HCT116 (cell line): ENCODE results near the gene PDLIM3. TPM values are rescaled to one million over a fixed set of nuclear protein-coding genes. Genes with fewer than 3 reads are reported as not detected.

Experiments used
- ATAC-seq: fragments of 200-7000 bp; cut with Tn5 transposase; 2 replicates; pipeline ENCODE4 v1.9.1; 2020; ENCODE audit warnings: mild to moderate bottlenecking, moderate library complexity
- BruUV-seq: library from RNA; stranded (reverse); fragments of 400-500 nt; replicated peaks from 2 replicates; lab custom pipeline; 2021; lab: Mats Ljungman, UMichigan
- CTCF ChIA-PET: fragments of 300-600 bp; sonication (Branson Sonifier 250); formaldehyde crosslinking; loops from one replicate; lab custom pipeline; 2021; ENCODE audit warnings: antibody characterized with exemption; lab: Charles Lee
- POLR2A ChIA-PET: fragments of 300-600, 350-600 bp; sonication (Branson Sonifier 250); formaldehyde crosslinking; loops from one replicate; lab custom pipeline; 2021; ENCODE audit warnings: antibody characterized with exemption; lab: Charles Lee
- RAD21 ChIA-PET, 2 experiments: fragments of 300-600 bp; sonication (Branson Sonifier 250); formaldehyde crosslinking; loops; one replicate each; lab custom pipeline; 2023; ENCODE audit warnings: low total read pairs in 2 of 2; ENCODE audit not compliant: uncharacterized antibody in 2 of 2, unreplicated experiment in 2 of 2, low non-redundant PET in 1 of 2; lab: Charles Lee
- DNase-seq: peaks from one replicate; pipeline ENCODE4 v3.0.0-alpha.2; 2010; ENCODE audit warnings: low read depth, low spot score
- H2AFZ ChIP-seq: fragments of 200-600 bp; shearing (Covaris generic), sonication (generic); 2 replicates; pipeline ENCODE4 v1.6.1; 2017; ENCODE audit warnings: low read depth, mixed run types, mixed read lengths, antibody characterized with exemption, low read length; ENCODE audit not compliant: poor library complexity, severe bottlenecking
- H3K27ac ChIP-seq: 2 replicates; pipeline ENCODE4 v1.5.1; 2012; ENCODE audit warnings: low read depth, low read length
- H3K27me3 ChIP-seq: fragments of 200-600 bp; sonication (generic); 2 replicates; pipeline ENCODE4 v1.6.1; 2016; ENCODE audit warnings: mixed run types, low read length, mixed read lengths; ENCODE audit not compliant: insufficient read depth
- H3K36me3 ChIP-seq, 2 experiments: fragments of 200-500 bp in 1 of 2; fragments of 200-600 bp in 1 of 2; sonication (Bioruptor generic) in 1 of 2; sonication (generic) in 1 of 2; 2 replicates each; pipeline versions ENCODE4 v1.5.1 to v1.6.1; 2014 to 2016; ENCODE audit warnings: low read length in 2 of 2, inconsistent platforms in 1 of 2, mixed read lengths in 1 of 2, mixed run types in 1 of 2; ENCODE audit not compliant: insufficient read depth in 2 of 2, control insufficient read depth in 1 of 2
- H3K4me1 ChIP-seq, 2 experiments: fragments of 200-600 bp in 1 of 2; sonication (generic) in 1 of 2; 2 replicates each; pipeline versions ENCODE4 v1.5.1 to v1.6.1; 2012 to 2017; ENCODE audit warnings: low read length in 2 of 2, inconsistent platforms in 1 of 2, mild to moderate bottlenecking in 1 of 2, mixed read lengths in 1 of 2, mixed run types in 1 of 2, moderate library complexity in 1 of 2; ENCODE audit not compliant: insufficient read depth in 2 of 2, control insufficient read depth in 1 of 2
- H3K4me2 ChIP-seq: fragments of 200-600 bp; sonication (generic); 2 replicates; pipeline ENCODE4 v1.6.1; 2017; ENCODE audit warnings: mixed run types, low read length, mixed read lengths
- H3K4me3 ChIP-seq, 2 experiments: fragments of 200-600 bp in 1 of 2; sonication (generic) in 1 of 2; replicated peaks in 1 of 2; 2 replicates each; pipeline ENCODE4 v1.5.1; 2011 to 2016; ENCODE audit warnings: low read length in 2 of 2, control low read depth in 1 of 2, low read depth in 1 of 2, mild to moderate bottlenecking in 1 of 2, mixed read lengths in 1 of 2, mixed run types in 1 of 2
- H3K79me2 ChIP-seq: fragments of 200-600 bp; sonication (generic); 2 replicates; pipeline ENCODE4 v1.6.1; 2017; ENCODE audit warnings: mild to moderate bottlenecking, mixed run types, low read length, moderate library complexity, mixed read lengths; ENCODE audit not compliant: insufficient read depth
- H3K9ac ChIP-seq: fragments of 200-600 bp; sonication (generic); 2 replicates; pipeline ENCODE4 v1.6.1; 2016; ENCODE audit warnings: low read length, mixed read lengths
- H3K9me2 ChIP-seq: fragments of 200-600 bp; sonication (generic), shearing (Covaris generic); 2 replicates; pipeline ENCODE4 v1.6.1; 2017; ENCODE audit warnings: mixed run types, mild to moderate bottlenecking, moderate library complexity; ENCODE audit not compliant: insufficient read depth
- H3K9me3 ChIP-seq, 2 experiments: fragments of 200-500 bp in 1 of 2; fragments of 200-600 bp in 1 of 2; sonication (Bioruptor generic) in 1 of 2; sonication (generic) in 1 of 2; 2 replicates each; pipeline ENCODE4 v1.6.1; 2014 to 2017; ENCODE audit warnings: low read length in 2 of 2, mixed read lengths in 2 of 2, inconsistent platforms in 1 of 2, low read depth in 1 of 2, mild to moderate bottlenecking in 1 of 2, mixed run types in 1 of 2, moderate library complexity in 1 of 2; ENCODE audit not compliant: control insufficient read depth in 1 of 2, insufficient read depth in 1 of 2
- H4K20me1 ChIP-seq: fragments of 200-600 bp; sonication (generic), shearing (Covaris generic); 2 replicates; pipeline ENCODE4 v1.6.1; 2017; ENCODE audit warnings: mixed run types, mild to moderate bottlenecking, moderate library complexity; ENCODE audit not compliant: insufficient read depth
- EGR1 ChIP-seq: IDR thresholded peaks from 2 replicates; pipeline ENCODE4 v1.6.1; 2012; ENCODE audit warnings: low read depth
- ELF1 ChIP-seq: IDR thresholded peaks from 2 replicates; pipeline ENCODE4 v1.6.1; 2012; ENCODE audit warnings: low read depth, borderline replicate concordance
- EZH2phosphoT487 ChIP-seq: fragments of 200-600 bp; IDR thresholded peaks from 2 replicates; pipeline ENCODE4 v1.6.1; 2018; ENCODE audit warnings: antibody characterized with exemption, borderline replicate concordance
- FOSL1 ChIP-seq: IDR thresholded peaks from 2 replicates; pipeline ENCODE4 v1.6.1; 2012; ENCODE audit warnings: low read depth
- POLR2A ChIP-seq: IDR thresholded peaks from 2 replicates; pipeline ENCODE4 v1.7.0; 2011; ENCODE audit warnings: borderline replicate concordance; ENCODE audit not compliant: insufficient read depth, insufficient read length; ENCODE audit errors: extremely low read depth
- RAD21 ChIP-seq: IDR thresholded peaks from 2 replicates; pipeline ENCODE4 v1.6.1; 2012; ENCODE audit warnings: low read depth, mild to moderate bottlenecking
- SIN3A ChIP-seq: IDR thresholded peaks from 2 replicates; pipeline ENCODE4 v1.6.1; 2012; ENCODE audit warnings: low read depth
- SP1 ChIP-seq: IDR thresholded peaks from 2 replicates; pipeline ENCODE4 v1.6.1; 2012; ENCODE audit warnings: low read depth
- SRF ChIP-seq: IDR thresholded peaks from 2 replicates; pipeline ENCODE4 v1.6.1; 2012; ENCODE audit warnings: low read depth
- ZFX ChIP-seq: fragments of 450-650 bp; IDR thresholded peaks from 2 replicates; pipeline ENCODE4 v1.6.1; 2017
- ZNF274 ChIP-seq: fragments of 200-500 bp; sonication (Bioruptor generic); IDR thresholded peaks from 2 replicates; pipeline ENCODE4 v1.6.1; 2014; ENCODE audit warnings: mild to moderate bottlenecking, low read depth, low read length, inconsistent platforms
- intact Hi-C: fragments of 100-400 bp; cut with micrococcal nuclease; formaldehyde crosslinking; loops from 2 replicates; pipeline ENCODE4 v1.10.0; 2022
- total RNA-seq: library from RNA; stranded (reverse); gene quantifications from one replicate; pipeline ENCODE4 v1.2.1, GENCODE V29; 2021; ENCODE audit not compliant: unreplicated experiment
- TF ChIP-seq, protein P1 (sequence below), 3 experiments: fragments of 200-600 bp in 1 of 3; sonication (generic) in 1 of 3; IDR thresholded peaks in 2 of 3; conservative IDR thresholded peaks in 1 of 3; 2 replicates each; pipeline ENCODE4 v1.5.1; 2012 to 2017; ENCODE audit warnings: low read depth in 2 of 3, low read length in 2 of 3, antibody characterized with exemption in 1 of 3, borderline replicate concordance in 1 of 3, control low read depth in 1 of 3, mild to moderate bottlenecking in 1 of 3, mixed read lengths in 1 of 3, mixed run types in 1 of 3, moderate library complexity in 1 of 3; ENCODE audit not compliant: insufficient read depth in 1 of 3
- TF ChIP-seq, protein P2 (sequence below): IDR thresholded peaks from 2 replicates; pipeline ENCODE4 v1.6.1; 2011; ENCODE audit warnings: mild to moderate bottlenecking, low read length, moderate library complexity; ENCODE audit not compliant: insufficient replicate concordance; ENCODE audit errors: extremely low read depth
- TF ChIP-seq, protein P3 (sequence below): IDR thresholded peaks from 2 replicates; pipeline ENCODE4 v1.6.1; 2012
- TF ChIP-seq, protein P4 (sequence below): IDR thresholded peaks from 2 replicates; pipeline ENCODE4 v1.6.1; 2012

PDLIM3 gene
- total RNA-seq, 1 experiment from 2014 or later, result 11.5 TPM

DNA sequence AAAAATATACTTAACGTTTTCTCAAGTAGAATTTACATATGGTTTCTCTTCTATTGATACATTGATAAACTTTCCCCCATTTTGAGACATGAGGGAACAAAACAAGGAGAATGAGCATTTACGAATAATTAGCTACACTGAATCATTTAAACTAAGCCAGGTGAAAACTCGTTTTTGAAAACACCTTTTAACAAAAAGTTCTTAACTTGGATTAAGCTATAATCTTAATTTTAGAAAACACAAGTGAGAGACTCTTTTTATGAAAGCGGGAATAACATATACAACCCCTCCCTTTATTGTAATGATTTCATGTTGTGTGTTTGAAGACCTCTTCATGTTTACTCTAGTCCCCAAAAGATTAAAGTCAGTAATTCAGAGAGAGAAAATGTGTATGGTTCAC, 20.1 kb downstream of the PDLIM3 start:
- no TSS peak for BruUV-seq
- TF ChIP-seq ZFX, result no peak
- TF ChIP-seq ELF1, result no peak
- TF ChIP-seq FOSL1, result no peak
- TF ChIP-seq SIN3A, result no peak
- TF ChIP-seq EGR1, result no peak
- no peak for TF ChIP-seq EZH2phosphoT487
- TF ChIP-seq, protein P1, sequence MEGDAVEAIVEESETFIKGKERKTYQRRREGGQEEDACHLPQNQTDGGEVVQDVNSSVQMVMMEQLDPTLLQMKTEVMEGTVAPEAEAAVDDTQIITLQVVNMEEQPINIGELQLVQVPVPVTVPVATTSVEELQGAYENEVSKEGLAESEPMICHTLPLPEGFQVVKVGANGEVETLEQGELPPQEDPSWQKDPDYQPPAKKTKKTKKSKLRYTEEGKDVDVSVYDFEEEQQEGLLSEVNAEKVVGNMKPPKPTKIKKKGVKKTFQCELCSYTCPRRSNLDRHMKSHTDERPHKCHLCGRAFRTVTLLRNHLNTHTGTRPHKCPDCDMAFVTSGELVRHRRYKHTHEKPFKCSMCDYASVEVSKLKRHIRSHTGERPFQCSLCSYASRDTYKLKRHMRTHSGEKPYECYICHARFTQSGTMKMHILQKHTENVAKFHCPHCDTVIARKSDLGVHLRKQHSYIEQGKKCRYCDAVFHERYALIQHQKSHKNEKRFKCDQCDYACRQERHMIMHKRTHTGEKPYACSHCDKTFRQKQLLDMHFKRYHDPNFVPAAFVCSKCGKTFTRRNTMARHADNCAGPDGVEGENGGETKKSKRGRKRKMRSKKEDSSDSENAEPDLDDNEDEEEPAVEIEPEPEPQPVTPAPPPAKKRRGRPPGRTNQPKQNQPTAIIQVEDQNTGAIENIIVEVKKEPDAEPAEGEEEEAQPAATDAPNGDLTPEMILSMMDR (IDR thresholded peaks at IDR 0.05 in 2 of 3, conservative IDR thresholded peaks at IDR 0.05 in 1 of 3; ENCODE audit: borderline replicate concordance in 1 of 3, insufficient read depth in 1 of 3, low read depth in 2 of 3, low read length in 2 of 3), result no peak
- TF ChIP-seq RAD21, result no peak
- no peak for TF ChIP-seq ZNF274
- TF ChIP-seq, protein P2, sequence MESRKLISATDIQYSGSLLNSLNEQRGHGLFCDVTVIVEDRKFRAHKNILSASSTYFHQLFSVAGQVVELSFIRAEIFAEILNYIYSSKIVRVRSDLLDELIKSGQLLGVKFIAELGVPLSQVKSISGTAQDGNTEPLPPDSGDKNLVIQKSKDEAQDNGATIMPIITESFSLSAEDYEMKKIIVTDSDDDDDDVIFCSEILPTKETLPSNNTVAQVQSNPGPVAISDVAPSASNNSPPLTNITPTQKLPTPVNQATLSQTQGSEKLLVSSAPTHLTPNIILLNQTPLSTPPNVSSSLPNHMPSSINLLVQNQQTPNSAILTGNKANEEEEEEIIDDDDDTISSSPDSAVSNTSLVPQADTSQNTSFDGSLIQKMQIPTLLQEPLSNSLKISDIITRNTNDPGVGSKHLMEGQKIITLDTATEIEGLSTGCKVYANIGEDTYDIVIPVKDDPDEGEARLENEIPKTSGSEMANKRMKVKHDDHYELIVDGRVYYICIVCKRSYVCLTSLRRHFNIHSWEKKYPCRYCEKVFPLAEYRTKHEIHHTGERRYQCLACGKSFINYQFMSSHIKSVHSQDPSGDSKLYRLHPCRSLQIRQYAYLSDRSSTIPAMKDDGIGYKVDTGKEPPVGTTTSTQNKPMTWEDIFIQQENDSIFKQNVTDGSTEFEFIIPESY, result no peak
- TF ChIP-seq, protein P3, sequence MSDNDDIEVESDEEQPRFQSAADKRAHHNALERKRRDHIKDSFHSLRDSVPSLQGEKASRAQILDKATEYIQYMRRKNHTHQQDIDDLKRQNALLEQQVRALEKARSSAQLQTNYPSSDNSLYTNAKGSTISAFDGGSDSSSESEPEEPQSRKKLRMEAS, result no peak
- TF ChIP-seq SRF, result no peak
- TF ChIP-seq, protein P4, sequence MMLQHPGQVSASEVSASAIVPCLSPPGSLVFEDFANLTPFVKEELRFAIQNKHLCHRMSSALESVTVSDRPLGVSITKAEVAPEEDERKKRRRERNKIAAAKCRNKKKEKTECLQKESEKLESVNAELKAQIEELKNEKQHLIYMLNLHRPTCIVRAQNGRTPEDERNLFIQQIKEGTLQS, result no peak
- no peak for TF ChIP-seq POLR2A
- TF ChIP-seq SP1, result no peak
- Histone ChIP-seq H3K4me3 (no peak overlapping the region), H3K9ac (no peak overlapping the region), H3K36me3 (no peaks in the 10 kb centered on the region), H3K9me2 (no peaks in the 10 kb centered on the region), H4K20me1 (no peaks in the 10 kb centered on the region), H2AFZ (no peak overlapping the region), H3K27ac (no peak overlapping the region), H3K27me3 (no peaks in the 10 kb centered on the region), H3K4me1 (no peaks in the 10 kb centered on the region), H3K4me2 (no peak overlapping the region), H3K79me2 (no peaks in the 10 kb centered on the region), H3K9me3 (no peaks in the 10 kb centered on the region)
- intact Hi-C loops, result no loop called here
- ChIA-PET RAD21 (no interaction called here), CTCF (no interaction called here), POLR2A (no interaction called here)
- ATAC-seq (no peak), DNase-seq (no peak)
